SK-N-MC (cell line): ENCODE results near the gene DNAH10.

Experiments
- EZH2 ChIP-seq: fragments of 200-600 bp; sonication (generic); IDR thresholded peaks from one replicate; pipeline ENCODE4 v1.6.1; 2017; ENCODE audit warnings: antibody characterized with exemption
- FOXP2 ChIP-seq: optimal IDR thresholded peaks from 2 replicates; pipeline ENCODE3; 2011; ENCODE audit warnings: mild to moderate bottlenecking, moderate library complexity; ENCODE audit not compliant: insufficient read depth; ENCODE audit errors: extremely low read length, control extremely low read depth
- POLR2AphosphoS5 ChIP-seq: IDR thresholded peaks from 2 replicates; pipeline ENCODE4 v1.6.1; 2012; ENCODE audit warnings: mild to moderate bottlenecking, low read depth, low read length, borderline replicate concordance

DNA sequence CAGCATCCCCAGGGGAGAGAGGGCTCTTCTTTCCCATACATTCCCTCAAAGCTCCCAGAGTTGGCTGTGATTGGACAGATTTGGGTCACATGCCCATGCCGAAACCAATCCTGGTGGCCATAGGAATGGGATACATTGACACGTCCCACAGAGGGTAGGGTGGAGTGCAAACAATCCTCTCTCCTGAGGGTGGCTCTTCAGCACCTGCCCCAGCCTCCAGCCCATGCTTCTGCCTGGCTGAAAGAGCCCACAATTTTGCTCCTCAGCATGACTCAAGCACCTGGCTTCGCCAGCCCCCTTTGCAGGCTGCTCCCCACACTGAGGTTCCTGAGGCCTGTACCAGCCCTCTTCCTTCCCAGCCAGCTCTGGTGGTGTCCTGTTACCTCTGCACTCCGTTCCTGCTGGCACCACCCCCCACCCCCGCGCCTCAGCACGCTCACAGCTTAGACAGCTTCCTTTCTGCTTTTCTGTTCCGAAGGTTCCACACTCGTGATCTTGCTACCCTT is 138.8 kb downstream of the DNAH10 start:
- TF ChIP-seq EZH2 (no peak), POLR2AphosphoS5 (no peak), FOXP2 (no peak)
